IMR-90 (cell line): Measurements from ENCODE around the gene ZSCAN4. TPM values are rescaled to one million over a fixed set of nuclear protein-coding genes. Genes with fewer than 3 reads are reported as not detected.

Source experiments
- ATAC-seq: fragments of 200-7000 bp; cut with Tn5 transposase; 2 replicates; pipeline ENCODE4 v1.9.1; 2020; ENCODE audit warnings: low read depth, mild to moderate bottlenecking, moderate library complexity
- BruUV-seq: library from RNA; stranded (reverse); fragments of 400-500 nt; replicated peaks from 2 replicates; lab custom pipeline; 2021; lab: Mats Ljungman, UMichigan
- CTCF ChIA-PET: fragments of 300-600 bp; formaldehyde crosslinking; extraction: SDS; loops from one replicate; lab custom pipeline; 2021; ENCODE audit warnings: antibody characterized with exemption; lab: Yijun Ruan, JAX
- POLR2A ChIA-PET: fragments of 300-600 bp; sonication (Branson Sonifier 250); formaldehyde crosslinking; loops from one replicate; lab custom pipeline; 2022; ENCODE audit warnings: antibody characterized with exemption; ENCODE audit not compliant: unreplicated experiment; lab: Charles Lee
- DNase-seq: peaks from one replicate; pipeline ENCODE4 v3.0.0; 2013
- H2AFZ ChIP-seq: replicated peaks from 2 replicates; pipeline ENCODE3; 2013; ENCODE audit warnings: low read length, mild to moderate bottlenecking; ENCODE audit not compliant: poor library complexity
- H2AK5ac ChIP-seq: 2 replicates; pipeline ENCODE4 v1.6.1; 2013; ENCODE audit warnings: low read depth, low read length, inconsistent platforms
- H2AK9ac ChIP-seq: replicated peaks from 2 replicates; pipeline ENCODE3; 2013; ENCODE audit warnings: mild to moderate bottlenecking, low read depth, low read length, moderate library complexity; ENCODE audit not compliant: poor library complexity
- H2BK120ac ChIP-seq: 2 replicates; pipeline ENCODE4 v1.6.1; 2013; ENCODE audit warnings: low read depth, low read length, inconsistent platforms
- H2BK15ac ChIP-seq: 3 replicates; pipeline ENCODE4 v1.6.1; 2013; ENCODE audit warnings: low read depth, low read length, inconsistent platforms
- H2BK20ac ChIP-seq: 2 replicates; pipeline ENCODE4 v1.6.1; 2013; ENCODE audit warnings: low read depth, mild to moderate bottlenecking, inconsistent platforms, low read length, moderate library complexity
- H2BK5ac ChIP-seq: 2 replicates; pipeline ENCODE4 v1.6.1; 2013; ENCODE audit warnings: mild to moderate bottlenecking, low read depth, low read length, inconsistent platforms; ENCODE audit not compliant: poor library complexity, severe bottlenecking
- H3K14ac ChIP-seq: replicated peaks from 2 replicates; pipeline ENCODE4 v1.6.1; 2013; ENCODE audit warnings: low read depth, low read length, inconsistent platforms
- H3K18ac ChIP-seq: 2 replicates; pipeline ENCODE4 v1.6.1; 2013; ENCODE audit warnings: low read depth, low read length, control low read depth
- H3K23ac ChIP-seq: 2 replicates; pipeline ENCODE4 v1.6.1; 2013; ENCODE audit warnings: low read depth, low read length, inconsistent platforms
- H3K27ac ChIP-seq: 2 replicates; pipeline ENCODE4 v1.5.1; 2013; ENCODE audit warnings: mild to moderate bottlenecking, control low read depth, low read length; ENCODE audit not compliant: insufficient read depth
- H3K27me3 ChIP-seq: 2 replicates; pipeline ENCODE4 v1.6.1; 2013; ENCODE audit warnings: low read length; ENCODE audit not compliant: control insufficient read depth, insufficient read depth
- H3K36me3 ChIP-seq: 2 replicates; pipeline ENCODE4 v1.6.1; 2013; ENCODE audit warnings: low read length, mixed read lengths; ENCODE audit not compliant: control insufficient read depth, insufficient read depth
- H3K4ac ChIP-seq: 2 replicates; pipeline ENCODE4 v1.6.1; 2013; ENCODE audit warnings: low read depth, low read length, inconsistent platforms
- H3K4me1 ChIP-seq: 2 replicates; pipeline ENCODE4 v1.6.1; 2013; ENCODE audit warnings: low read length, mixed read lengths; ENCODE audit not compliant: control insufficient read depth, insufficient read depth
- H3K4me2 ChIP-seq: 2 replicates; pipeline ENCODE4 v1.6.1; 2013; ENCODE audit warnings: low read depth, mild to moderate bottlenecking, control low read depth, low read length, moderate library complexity
- H3K4me3 ChIP-seq: 2 replicates; pipeline ENCODE4 v1.5.1; 2013; ENCODE audit warnings: low read depth, mild to moderate bottlenecking, control low read depth, low read length, moderate library complexity; ENCODE audit not compliant: insufficient read depth
- H3K56ac ChIP-seq: 2 replicates; pipeline ENCODE4 v1.6.1; 2013; ENCODE audit warnings: low read length, inconsistent platforms; ENCODE audit not compliant: insufficient read depth; ENCODE audit errors: extremely low read depth
- H3K79me1 ChIP-seq, 2 experiments: 2 replicates each; pipeline ENCODE4 v1.6.1; 2013; ENCODE audit warnings: low read length in 2 of 2, inconsistent platforms in 1 of 2, low read depth in 1 of 2
- H3K9ac ChIP-seq: 2 replicates; pipeline ENCODE4 v1.6.1; 2013; ENCODE audit warnings: low read depth, low read length, control low read depth
- H3K9me1 ChIP-seq: 2 replicates; pipeline ENCODE4 v1.6.1; 2013; ENCODE audit warnings: low read length, inconsistent platforms; ENCODE audit not compliant: insufficient read depth
- H3K9me3 ChIP-seq: 2 replicates; pipeline ENCODE4 v1.6.1; 2013; ENCODE audit warnings: low read length; ENCODE audit not compliant: control insufficient read depth, insufficient read depth
- H4K20me1 ChIP-seq: 2 replicates; pipeline ENCODE4 v1.6.1; 2013; ENCODE audit warnings: low read length, inconsistent platforms; ENCODE audit not compliant: insufficient read depth
- H4K5ac ChIP-seq: 2 replicates; pipeline ENCODE4 v1.6.1; 2013; ENCODE audit warnings: mild to moderate bottlenecking, low read depth, low read length, control low read depth
- H4K8ac ChIP-seq, 2 experiments: 2 replicates each; pipeline ENCODE4 v1.6.1; 2013; ENCODE audit warnings: low read depth in 2 of 2, low read length in 2 of 2, control low read depth in 1 of 2, inconsistent platforms in 1 of 2
- H4K91ac ChIP-seq: 2 replicates; pipeline ENCODE4 v1.6.1; 2013; ENCODE audit warnings: low read depth, low read length, inconsistent platforms; ENCODE audit not compliant: insufficient read depth
- BHLHE40 ChIP-seq: fragments of 150-350 bp; IDR thresholded peaks from 2 replicates; pipeline ENCODE4 v1.6.1; 2016; ENCODE audit warnings: mild to moderate bottlenecking, low read depth, low read length
- CEBPB ChIP-seq: IDR thresholded peaks from 2 replicates; pipeline ENCODE4 v1.6.1; 2012; ENCODE audit warnings: low read depth, low read length, improper control_type of control experiment
- CHD1 ChIP-seq: IDR thresholded peaks from 2 replicates; pipeline ENCODE4 v1.6.1; 2012; ENCODE audit warnings: low read depth, low read length, improper control_type of control experiment
- CTCF ChIP-seq: conservative IDR thresholded peaks from 2 replicates; pipeline ENCODE4 v1.5.1; 2012; ENCODE audit warnings: mild to moderate bottlenecking, low read depth, low read length, improper control_type of control experiment
- ELK1 ChIP-seq: fragments of 150-350 bp; IDR thresholded peaks from 2 replicates; pipeline ENCODE4 v1.6.1; 2016; ENCODE audit warnings: low read depth, mild to moderate bottlenecking, low read length, moderate library complexity, borderline replicate concordance
- FOS ChIP-seq: fragments of 150-350 bp; IDR thresholded peaks from 2 replicates; pipeline ENCODE4 v1.6.1; 2016; ENCODE audit warnings: low read depth, low read length
- MAFK ChIP-seq: IDR thresholded peaks from 2 replicates; pipeline ENCODE4 v1.6.1; 2012; ENCODE audit warnings: low read depth, low read length, improper control_type of control experiment
- MAZ ChIP-seq: IDR thresholded peaks from 2 replicates; pipeline ENCODE4 v1.6.1; 2012; ENCODE audit warnings: low read depth, mild to moderate bottlenecking, low read length, improper control_type of control experiment, moderate library complexity, borderline replicate concordance
- MXI1 ChIP-seq: IDR thresholded peaks from 2 replicates; pipeline ENCODE4 v1.6.1; 2012; ENCODE audit warnings: low read depth, mild to moderate bottlenecking, low read length, moderate library complexity, borderline replicate concordance
- NFE2L2 ChIP-seq: fragments of 150-350 bp; IDR thresholded peaks from 2 replicates; pipeline ENCODE4 v1.6.1; 2016; ENCODE audit warnings: low read depth, mild to moderate bottlenecking, low read length
- POLR2A ChIP-seq: IDR thresholded peaks from 2 replicates; pipeline ENCODE4 v1.6.1; 2012; ENCODE audit warnings: mild to moderate bottlenecking, low read depth, low read length
- RAD21 ChIP-seq: IDR thresholded peaks from 2 replicates; pipeline ENCODE4 v1.6.1; 2012; ENCODE audit warnings: low read length, improper control_type of control experiment
- RCOR1 ChIP-seq: IDR thresholded peaks from 2 replicates; pipeline ENCODE4 v1.6.1; 2012; ENCODE audit warnings: mild to moderate bottlenecking, low read length, improper control_type of control experiment; ENCODE audit not compliant: insufficient replicate concordance
- RFX5 ChIP-seq: IDR thresholded peaks from 2 replicates; pipeline ENCODE4 v1.8.0; 2012; ENCODE audit warnings: low read depth, mild to moderate bottlenecking, low read length, moderate library complexity
- SMC3 ChIP-seq: fragments of 150-350 bp; IDR thresholded peaks from 2 replicates; pipeline ENCODE4 v1.6.1; 2016; ENCODE audit warnings: low read depth, mild to moderate bottlenecking, antibody characterized with exemption, low read length, moderate library complexity
- USF2 ChIP-seq: fragments of 150-350 bp; IDR thresholded peaks from 2 replicates; pipeline ENCODE4 v1.6.1; 2017; ENCODE audit warnings: mild to moderate bottlenecking, antibody characterized with exemption, low read length, low read depth
- dilution Hi-C: fragments of 300-500 bp; cut with HindIII; formaldehyde crosslinking; loops from one replicate; pipeline ENCODE4 v1.14.3; 2018; ENCODE audit warnings: low sequenced_read_pairs; ENCODE audit not compliant: unreplicated experiment
- in situ Hi-C: fragments of 300-500 bp; cut with MboI; formaldehyde crosslinking; loops from 3 replicates; pipeline ENCODE4 v1.14.3; 2019; ENCODE audit warnings: low sequenced_read_pairs, inconsistent platforms, mixed read lengths
- intact Hi-C: fragments of 100-400 bp; cut with micrococcal nuclease; formaldehyde crosslinking; loops from 2 replicates; pipeline ENCODE4 v1.10.0; 2022
- polyA plus RNA-seq, 3 experiments: library from polyadenylated mRNA; depleted of rRNA; stranded (reverse); fragments of >200 nt; gene quantifications; 2 replicates each; pipeline ENCODE4 v1.2.3, GENCODE V29; 2012; ENCODE audit warnings: low replicate concordance in 1 of 3
- total RNA-seq: library from RNA; depleted of rRNA; stranded (reverse); fragments of >200 nt; gene quantifications from 2 replicates; pipeline ENCODE4 v1.2.3, GENCODE V29; 2012

ZSCAN4 gene
- total and polyA plus RNA-seq, 2 of the 4 experiments (the other 2 are of a cell fraction): not detected

- no peak overlapping the region for H3K4me3 ChIP-seq
- no peak overlapping the region for H2AK9ac ChIP-seq
- no peak overlapping the region for H4K5ac ChIP-seq
- no peak overlapping the region for H2BK120ac ChIP-seq
- no peak overlapping the region for H3K18ac ChIP-seq
- no peak overlapping the region for H3K27ac ChIP-seq
- H3K27me3 ChIP-seq: no peaks in the 10 kb centered on the region
- CTCF ChIA-PET: no interaction called here
- no peak overlapping the region for H3K56ac ChIP-seq
- peaks cover 41% of the 10 kb centered on the region for H3K36me3 ChIP-seq
- H3K9ac ChIP-seq: no peak overlapping the region
- no peaks in the 10 kb centered on the region for H3K4me1 ChIP-seq
- ATAC-seq (no peak), DNase-seq (no peak)
- BruUV-seq: no TSS peak
- no peak overlapping the region for H3K4ac ChIP-seq
- in situ Hi-C loops (no loop called here), dilution Hi-C loops (no loop called here), intact Hi-C loops (no loop called here)
- H2BK20ac ChIP-seq: no peak overlapping the region
- H3K4me2 ChIP-seq: no peak overlapping the region
- no peak overlapping the region for H2AFZ ChIP-seq
- no peak overlapping the region for H3K14ac ChIP-seq
- no peaks in the 10 kb centered on the region for H3K9me1 ChIP-seq
- no peak overlapping the region for H2BK15ac ChIP-seq
- peaks cover 0 to 11% of the 10 kb centered on the region in 2 experiments; a peak in 2 of 4 replicates for H3K79me1 ChIP-seq
- H2BK5ac ChIP-seq: no peak overlapping the region
- no peak overlapping the region for H3K23ac ChIP-seq
- no peaks in the 10 kb centered on the region for H4K20me1 ChIP-seq
- H2AK5ac ChIP-seq: no peak overlapping the region
- TF ChIP-seq BHLHE40 (no peak), RCOR1 (no peak), CTCF (no peak), CEBPB (no peak), ELK1 (no peak), RAD21 (no peak), USF2 (no peak), MAFK (no peak), NFE2L2 (no peak), SMC3 (no peak), MAZ (no peak), RFX5 (no peak), CHD1 (no peak), FOS (no peak), MXI1 (no peak), POLR2A (no peak)
- POLR2A ChIA-PET: no interaction called here
- H4K8ac ChIP-seq: no peak overlapping the region
- H4K91ac ChIP-seq: no peak overlapping the region
- H3K9me3 ChIP-seq: peaks cover 56% of the 10 kb centered on the region
Observed at GRCh38 chr19:57719424-57719823, 50.7 kb downstream of the ZSCAN4 start.
